Measurements from ENCODE around the gene AK1.

The AK1 gene

GRCh38 chr9:127876764-127877562 is 512 bp downstream of the AK1 start:
- H3K4me3 ChIP-seq (ENCODE audit: low read depth, low read length): no peak overlapping the region
- no peak for DNase-seq (ENCODE audit: low read depth)
- TF ChIP-seq CTCF (IDR thresholded peaks at IDR 0.05; ENCODE audit: low read depth, low read length, missing control alignments): no peak

GRCh38 chr9:127876026-127876763 is 1.3 kb downstream of the AK1 start:
- no peak for TF ChIP-seq CTCF (IDR thresholded peaks at IDR 0.05; ENCODE audit: low read depth, low read length, missing control alignments)
- no peak for DNase-seq (ENCODE audit: low read depth)
- H3K4me3 ChIP-seq (ENCODE audit: low read depth, low read length): no peak overlapping the region

- no peak overlapping the region for H3K4me3 ChIP-seq (ENCODE audit: low read depth, low read length)
- no peak for DNase-seq (ENCODE audit: low read depth)
- no peak for TF ChIP-seq CTCF (IDR thresholded peaks at IDR 0.05; ENCODE audit: low read depth, low read length, missing control alignments)
These were observed 2.0 kb downstream of the AK1 start for GRCh38 chr9:127875306-127875966.

GRCh38 chr9:127874301-127875221 is 2.9 kb downstream of the AK1 start:
- no peak overlapping the region for H3K4me3 ChIP-seq (ENCODE audit: low read depth, low read length)
- TF ChIP-seq CTCF (IDR thresholded peaks at IDR 0.05; ENCODE audit: low read depth, low read length, missing control alignments): no peak

GRCh38 chr9:127873886-127874285 is 3.6 kb downstream of the AK1 start:
- DNase-seq (ENCODE audit: low read depth): no peak
- no peak for TF ChIP-seq CTCF (IDR thresholded peaks at IDR 0.05; ENCODE audit: low read depth, low read length, missing control alignments)
- no peak overlapping the region for H3K4me3 ChIP-seq (ENCODE audit: low read depth, low read length)

More at GRCh38 chr9:127874301-127875221, 2.9 kb downstream of the AK1 start:
- DNase-seq (ENCODE audit: low read depth): no peak

- no peak overlapping the region for H3K4me3 ChIP-seq (ENCODE audit: low read depth, low read length)
- TF ChIP-seq CTCF (IDR thresholded peaks at IDR 0.05; ENCODE audit: low read depth, low read length, missing control alignments): no peak
- no peak for DNase-seq (ENCODE audit: low read depth)
These were observed 4.2 kb downstream of the AK1 start for GRCh38 chr9:127873223-127873691.
